Left lobe of liver (tissue), 2 donors: Measurements from ENCODE around the gene EARS2. TPM values are rescaled to one million over a fixed set of nuclear protein-coding genes. Genes with fewer than 3 reads are reported as not detected.
"Not testable (repeated sequence)": the region's sequence is repeated elsewhere in the genome, so short reads cannot be mapped to it uniquely, and the experiment has no call there.

Source experiments
- ATAC-seq: fragments of 200-7000 bp; cut with Tn5 transposase; one replicate; pipeline ENCODE4 v1.9.1; 2020; ENCODE audit warnings: mild to moderate bottlenecking, moderate library complexity
- DNase-seq: peaks from one replicate; pipeline ENCODE4 v3.0.0-alpha.2; 2020; ENCODE audit warnings: low spot score
- total RNA-seq: library from RNA; stranded (reverse); gene quantifications from one replicate; pipeline ENCODE4 v1.2.1, GENCODE V29; 2021
- donor health status: DM: no; HTN: no; CAD: no; lungs with moderate emphysema.
- donor health status: DM: no; HTN: yes; CAD: no.

The EARS2 gene
- total RNA-seq, 1 donor from 2014 or later: 15.9 TPM

DNA sequence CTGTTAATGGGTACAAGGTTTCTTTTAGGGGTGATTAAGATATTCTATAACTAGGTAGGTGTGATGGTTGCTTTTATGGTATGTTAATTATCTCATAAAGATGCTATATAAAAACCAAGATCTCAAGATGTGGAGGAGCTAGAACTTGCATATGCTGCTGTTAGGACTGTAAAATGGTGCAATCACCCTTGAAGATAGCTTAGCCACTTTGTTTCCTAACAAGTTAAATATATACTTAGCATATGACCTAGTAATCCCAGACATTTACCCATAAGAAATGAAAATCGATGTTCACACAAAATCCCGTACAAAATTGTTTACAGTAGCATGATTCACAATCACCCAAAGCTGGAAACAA lies 71.9 kb downstream of the EARS2 start:
- DNase-seq (no peak), ATAC-seq (no peak)

DNA sequence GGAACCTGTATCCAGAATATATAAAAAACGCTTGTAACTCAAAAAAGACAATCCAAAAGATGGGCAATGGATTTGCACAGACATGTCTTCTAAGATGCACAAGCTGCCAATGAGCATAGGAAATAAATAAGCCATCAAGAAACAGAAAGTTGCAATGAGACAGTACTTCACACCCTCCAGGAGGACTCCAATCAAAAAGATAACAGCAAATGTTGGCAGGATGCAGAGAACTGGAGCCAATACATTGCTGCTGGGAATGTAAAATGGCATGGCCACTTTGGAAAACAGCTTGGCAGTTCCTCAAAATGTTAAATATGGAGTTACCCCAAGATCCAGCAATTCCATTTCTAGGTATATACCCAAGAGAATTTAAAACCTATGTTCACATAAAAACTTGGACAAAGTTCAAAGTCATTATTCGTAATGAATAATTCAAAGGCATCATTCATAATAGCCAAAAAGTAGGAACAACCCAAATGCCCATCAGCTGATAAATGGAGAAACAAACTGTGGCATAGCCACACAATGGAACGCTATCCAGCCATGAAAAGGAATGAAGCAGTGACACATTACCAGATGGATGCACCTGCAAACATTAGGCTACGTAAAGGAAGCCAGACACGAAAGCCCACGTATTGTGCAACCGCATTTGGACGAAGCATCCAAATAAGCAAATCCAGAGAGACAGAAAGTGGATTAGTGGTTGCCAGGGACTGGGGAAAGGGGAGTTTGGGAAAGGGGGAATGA lies 72.5 kb downstream of the EARS2 start:
- DNase-seq: no peak
- no peak for ATAC-seq

DNA sequence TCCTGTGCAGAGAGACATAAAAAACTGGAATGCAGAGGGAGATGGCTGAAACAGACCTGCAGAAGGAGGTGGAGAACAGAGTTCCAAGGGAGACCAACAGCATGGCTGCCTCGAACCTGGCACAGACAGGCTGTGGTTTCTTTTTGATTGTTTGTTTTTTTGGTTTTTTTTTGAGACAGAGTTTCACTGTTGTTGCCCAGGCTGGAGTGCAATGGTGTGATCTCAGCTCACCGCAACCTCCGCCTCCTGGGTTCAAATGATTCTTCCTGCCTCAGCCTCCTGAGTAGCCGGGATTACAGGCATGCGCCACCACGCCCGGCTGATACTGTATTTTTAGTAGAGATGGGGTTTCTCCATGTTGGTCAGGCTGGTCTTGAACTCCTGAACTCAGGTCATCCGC lies 73.7 kb downstream of the EARS2 start:
- not testable (repeated sequence) for DNase-seq, ATAC-seq

DNA sequence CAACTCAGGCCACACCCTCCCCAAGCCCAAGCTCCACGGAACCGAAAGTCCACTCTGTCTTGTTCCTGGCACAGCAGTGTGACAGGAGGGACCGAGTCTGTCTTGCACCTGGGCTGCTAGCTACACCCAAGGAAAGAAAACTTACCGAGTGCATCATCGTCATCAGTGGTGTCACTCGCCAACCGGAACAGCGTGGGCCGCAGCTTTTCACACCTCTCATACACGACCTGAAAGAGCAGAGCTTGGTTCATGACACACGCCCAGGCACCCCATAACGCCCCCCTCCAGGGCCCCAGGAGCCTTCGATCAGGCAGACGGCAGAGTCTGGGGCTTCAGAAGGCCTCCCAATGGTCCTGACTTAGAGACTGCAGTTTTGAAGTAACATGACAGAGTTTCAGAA lies 74.4 kb downstream of the EARS2 start:
- ATAC-seq: no peak

DNA sequence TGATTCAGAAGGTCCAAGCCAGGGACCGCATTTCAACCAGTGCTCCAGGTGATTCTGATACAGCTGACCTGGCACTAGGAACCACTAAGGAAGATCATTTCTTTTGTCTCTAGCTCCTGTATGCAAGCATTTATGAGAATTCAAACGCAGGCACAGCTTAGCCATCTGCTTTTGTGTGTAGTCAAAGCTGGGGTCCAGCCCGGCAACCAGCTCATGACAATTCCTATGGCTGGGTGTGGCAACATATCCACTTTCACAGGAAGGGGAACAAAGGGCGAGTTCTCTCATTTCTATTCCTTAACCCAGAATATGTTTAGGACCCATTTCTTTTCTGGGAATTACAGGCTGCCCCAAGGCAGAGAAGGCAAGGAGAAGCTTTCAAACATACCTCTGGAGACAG lies 76.9 kb downstream of the EARS2 start:
- DNase-seq: no peak

More for the DNA sequence above, 74.4 kb downstream of the EARS2 start:
- DNase-seq: no peak

DNA sequence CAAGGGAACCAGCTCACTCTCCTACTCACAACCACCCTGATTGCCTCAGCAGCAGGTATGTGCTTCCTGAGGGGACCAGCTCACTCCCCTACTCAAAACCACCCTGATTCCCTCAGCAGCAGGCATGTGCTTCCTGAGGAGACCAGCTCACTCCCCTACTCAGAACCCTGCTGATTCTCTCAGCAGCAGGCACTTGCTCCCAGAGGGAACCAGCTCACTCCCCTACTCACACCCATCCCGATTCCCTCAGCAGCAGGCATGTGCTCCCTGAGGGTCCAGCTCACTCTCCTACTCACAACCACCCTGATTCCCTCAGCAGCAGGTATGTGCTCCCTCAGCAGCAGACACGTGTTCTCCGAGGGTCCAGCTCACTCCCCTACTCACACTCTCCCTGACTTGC lies 78.0 kb downstream of the EARS2 start:
- no peak for ATAC-seq
- DNase-seq: no peak

More for the DNA sequence above, 76.9 kb downstream of the EARS2 start:
- no peak for ATAC-seq

DNA sequence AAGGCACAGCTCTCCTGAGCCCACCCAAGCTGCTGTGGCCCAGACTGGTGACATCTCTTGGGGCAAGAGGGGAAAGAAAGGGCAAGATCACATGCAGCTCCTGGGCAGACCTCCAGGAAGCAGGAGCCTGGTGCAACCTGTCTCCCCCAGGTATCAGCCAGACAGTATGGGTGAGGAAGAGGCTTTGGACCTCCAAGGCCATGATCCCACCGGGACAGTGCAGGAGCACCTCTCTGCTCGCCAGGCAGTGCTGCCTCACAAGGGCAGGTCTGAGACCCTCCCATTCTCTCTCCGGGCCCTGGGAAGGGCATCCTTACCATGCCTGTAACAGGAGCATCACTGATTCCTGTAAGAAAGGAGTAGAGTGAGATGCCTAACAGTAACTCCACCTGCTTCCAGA lies 78.6 kb downstream of the EARS2 start:
- no peak for DNase-seq
- ATAC-seq: no peak

DNA sequence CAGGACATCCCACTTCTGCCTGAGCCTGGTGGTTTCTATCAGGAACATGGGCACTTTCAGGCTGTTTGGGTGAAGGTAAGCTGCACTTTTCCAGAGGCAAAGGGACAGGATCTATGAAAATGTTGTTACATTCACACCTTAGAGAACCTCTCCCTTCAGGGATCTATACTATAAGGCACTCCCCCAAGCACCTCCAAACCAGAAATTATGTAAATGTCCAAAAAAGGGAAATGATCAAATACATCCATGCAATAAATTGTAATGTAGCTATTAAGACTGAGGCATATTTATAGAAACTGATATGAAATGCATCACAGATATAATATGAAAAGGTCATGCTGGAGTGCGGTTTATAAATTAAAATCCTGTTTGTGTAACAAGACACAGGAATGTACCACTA lies 80.9 kb downstream of the EARS2 start:
- DNase-seq (no peak), ATAC-seq (no peak)

Other genes starting within 250 kb of the EARS2 start
- gene COG7, start 104.2 kb downstream of the EARS2 start, total RNA-seq: 6.8 TPM
- gene GGA2, start 46.9 kb downstream of the EARS2 start, total RNA-seq: 30.2 TPM
- 32.9 TPM for gene UBFD1, start 377 bp upstream of the EARS2 start, total RNA-seq
- 64.3 TPM for gene NDUFAB1, start 39.0 kb upstream of the EARS2 start, total RNA-seq
- gene PALB2, start 84.0 kb upstream of the EARS2 start, total RNA-seq: 4.6 TPM
- gene DCTN5, start 84.1 kb upstream of the EARS2 start, total RNA-seq: 17.2 TPM
- 1.0 TPM for gene PLK1, start 121.5 kb upstream of the EARS2 start, total RNA-seq
- gene ERN2, start 155.9 kb upstream of the EARS2 start, total RNA-seq: 0.05 TPM
- gene CHP2, start 197.7 kb upstream of the EARS2 start, total RNA-seq: not detected